Mesangial cell (primary cell): Measurements from ENCODE around the gene HSF2. TPM values are rescaled to one million over a fixed set of nuclear protein-coding genes. Genes with fewer than 3 reads are reported as not detected.

ENCODE experiments used
- total RNA-seq: library from RNA; depleted of rRNA; stranded (reverse); fragments of >200 nt; gene quantifications from 2 replicates; pipeline ENCODE4 v1.2.3, GENCODE V29; 2015

HSF2 gene, protein sequence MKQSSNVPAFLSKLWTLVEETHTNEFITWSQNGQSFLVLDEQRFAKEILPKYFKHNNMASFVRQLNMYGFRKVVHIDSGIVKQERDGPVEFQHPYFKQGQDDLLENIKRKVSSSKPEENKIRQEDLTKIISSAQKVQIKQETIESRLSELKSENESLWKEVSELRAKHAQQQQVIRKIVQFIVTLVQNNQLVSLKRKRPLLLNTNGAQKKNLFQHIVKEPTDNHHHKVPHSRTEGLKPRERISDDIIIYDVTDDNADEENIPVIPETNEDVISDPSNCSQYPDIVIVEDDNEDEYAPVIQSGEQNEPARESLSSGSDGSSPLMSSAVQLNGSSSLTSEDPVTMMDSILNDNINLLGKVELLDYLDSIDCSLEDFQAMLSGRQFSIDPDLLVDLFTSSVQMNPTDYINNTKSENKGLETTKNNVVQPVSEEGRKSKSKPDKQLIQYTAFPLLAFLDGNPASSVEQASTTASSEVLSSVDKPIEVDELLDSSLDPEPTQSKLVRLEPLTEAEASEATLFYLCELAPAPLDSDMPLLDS
- 12.0 and 13.7 TPM in 2 replicates for total RNA-seq

DNA sequence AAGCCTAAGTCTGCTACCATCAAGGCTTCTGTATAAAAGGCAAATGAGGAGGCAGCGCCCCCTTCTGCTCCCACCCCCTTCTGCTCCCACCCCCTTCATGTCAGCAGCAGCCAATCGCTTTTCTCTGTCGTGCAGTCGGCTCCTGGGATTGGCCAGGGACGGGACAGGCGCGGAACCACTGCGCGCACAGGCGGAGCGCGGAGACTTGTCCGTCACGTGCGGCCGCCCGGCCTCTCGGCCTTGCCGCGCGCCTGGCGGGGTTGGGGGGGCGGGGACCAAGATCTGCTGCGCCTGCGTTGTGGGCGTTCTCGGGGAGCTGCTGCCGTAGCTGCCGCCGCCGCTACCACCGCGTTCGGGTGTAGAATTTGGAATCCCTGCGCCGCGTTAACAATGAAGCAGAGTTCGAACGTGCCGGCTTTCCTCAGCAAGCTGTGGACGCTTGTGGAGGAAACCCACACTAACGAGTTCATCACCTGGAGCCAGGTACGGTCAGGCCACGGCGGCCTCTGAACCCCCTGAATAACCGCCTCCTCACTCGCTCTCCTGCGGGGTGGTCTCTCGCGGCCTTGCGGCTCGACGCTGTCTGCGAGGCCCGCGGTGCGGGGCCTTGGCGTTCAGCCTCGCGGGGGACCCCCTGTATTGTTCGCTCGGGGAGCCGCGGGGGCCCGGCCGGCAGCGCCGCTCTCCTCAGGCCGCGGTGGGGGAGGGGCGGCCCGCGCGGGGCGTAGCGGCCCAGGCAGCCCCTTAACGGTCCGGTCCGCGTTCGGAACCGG is at the start of gene HSF2:
TSS of gene HSF2 (plus strand) at position 305 of the 773 bp plus-strand sequence. CDS start at position 391, 86 bp downstream.

DNA sequence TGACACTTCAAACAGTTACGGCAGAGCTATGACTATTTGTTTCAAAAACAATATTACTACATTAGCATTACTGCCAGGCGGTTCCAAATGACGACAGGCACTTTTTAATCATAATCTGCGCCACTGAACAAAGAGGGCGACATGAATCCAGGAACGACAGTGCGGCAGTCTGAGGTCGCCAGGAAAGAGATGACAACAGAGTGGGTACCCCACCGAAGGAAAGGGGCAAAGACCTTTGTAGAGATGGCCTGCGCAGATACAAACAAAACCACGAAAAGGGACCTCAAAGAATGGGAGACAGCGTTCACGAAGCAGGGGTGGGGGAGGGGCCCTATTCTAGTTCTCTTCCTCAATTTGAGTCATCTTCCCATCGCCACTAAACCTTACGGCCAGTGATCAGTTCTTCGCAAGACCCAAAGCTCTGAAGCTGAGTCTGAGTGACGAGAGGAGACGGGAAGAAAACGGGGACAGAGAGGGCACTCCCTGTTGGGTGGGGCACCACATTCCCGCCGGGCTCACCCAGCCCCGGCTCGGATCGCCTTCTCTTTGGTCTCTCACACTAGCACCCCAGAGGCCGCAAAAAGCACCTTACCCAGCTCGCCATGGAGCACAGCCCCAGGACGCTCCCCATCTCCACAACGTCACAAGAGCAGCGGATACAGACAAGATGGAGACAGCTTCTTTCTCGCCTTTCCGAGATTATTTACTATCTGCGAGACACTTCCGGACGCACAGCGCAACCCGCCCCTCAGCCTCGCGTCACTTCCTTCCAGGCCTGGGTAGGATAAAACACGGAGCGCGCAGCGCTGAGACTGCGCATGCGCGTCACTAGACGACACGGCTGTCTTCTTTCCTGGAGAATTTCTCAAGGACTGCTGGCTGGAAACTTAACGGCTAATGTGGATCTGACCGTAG is 71.9 kb downstream of the HSF2 start, which contains the start of gene SERINC1:
TSS of gene SERINC1 (minus strand) at position 701 of the 915 bp plus-strand sequence. CDS start at position 631, 70 bp downstream.

Other genes with a start within 250 kb of the HSF2 start
- 53.1 and 86.8 TPM in 2 replicates for gene SERINC1, start 72.2 kb downstream of the HSF2 start, total RNA-seq
- gene PKIB, start 210.8 kb downstream of the HSF2 start, total RNA-seq: 15.2 and 18.0 TPM in 2 replicates